PC-9 (cell line): ENCODE results near the gene LRP2. TPM values are rescaled to one million over a fixed set of nuclear protein-coding genes. Genes with fewer than 3 reads are reported as not detected.

ENCODE experiments used
- BruUV-seq: library from RNA; stranded (reverse); fragments of 400-500 nt; replicated peaks from 2 replicates; lab custom pipeline; 2021; lab: Mats Ljungman, UMichigan
- CTCF ChIA-PET: fragments of 300-600 bp; sonication (Branson Sonifier 250); formaldehyde crosslinking; loops from one replicate; lab custom pipeline; 2022; ENCODE audit warnings: antibody characterized with exemption; lab: Charles Lee
- POLR2A ChIA-PET: fragments of 300-600 bp; sonication (Branson Sonifier 250); formaldehyde crosslinking; loops from one replicate; lab custom pipeline; 2022; ENCODE audit warnings: antibody characterized with exemption; ENCODE audit not compliant: unreplicated experiment; lab: Charles Lee
- DNase-seq, 2 experiments: peaks; one replicate each; pipeline versions ENCODE4 v3.0.0 to v3.0.0-alpha.2; 2015 to 2022; ENCODE audit warnings: mixed read lengths in 1 of 2
- H2AFZ ChIP-seq: fragments of 200-600 bp; sonication (generic); 2 replicates; pipeline ENCODE4 v1.8.1; 2017; ENCODE audit warnings: antibody characterized with exemption
- H3F3A ChIP-seq: fragments of 200-600 bp; sonication (generic); 2 replicates; pipeline ENCODE4 v1.8.1; 2017; ENCODE audit warnings: antibody characterized with exemption, mild to moderate bottlenecking, low read depth; ENCODE audit not compliant: insufficient read depth
- H3K27ac ChIP-seq: fragments of 200-600 bp; sonication (generic); 2 replicates; pipeline ENCODE4 v1.6.1; 2016; ENCODE audit warnings: mixed run types
- H3K27me3 ChIP-seq: fragments of 200-600 bp; sonication (generic); 2 replicates; pipeline ENCODE4 v1.6.1; 2016; ENCODE audit warnings: low read depth, mixed run types; ENCODE audit not compliant: insufficient read depth
- H3K36me3 ChIP-seq: fragments of 200-600 bp; sonication (generic); 2 replicates; pipeline ENCODE4 v1.6.1; 2016; ENCODE audit warnings: low read depth, mixed run types
- H3K4me1 ChIP-seq: fragments of 200-600 bp; sonication (generic); replicated peaks from 2 replicates; pipeline ENCODE4 v1.6.1; 2016; ENCODE audit warnings: mixed run types; ENCODE audit not compliant: insufficient read depth
- H3K4me2 ChIP-seq: fragments of 200-600 bp; sonication (generic); 2 replicates; pipeline ENCODE4 v1.6.1; 2017; ENCODE audit warnings: mixed run types
- H3K4me3 ChIP-seq: fragments of 200-600 bp; sonication (generic); 2 replicates; pipeline ENCODE4 v1.6.1; 2016; ENCODE audit warnings: mixed run types
- H3K79me2 ChIP-seq: fragments of 200-600 bp; sonication (generic); 2 replicates; pipeline ENCODE4 v1.6.1; 2017; ENCODE audit warnings: low read depth, mixed run types
- H3K9me2 ChIP-seq: fragments of 200-600 bp; sonication (generic); 2 replicates; pipeline ENCODE4 v1.8.1; 2017; ENCODE audit warnings: mild to moderate bottlenecking; ENCODE audit not compliant: insufficient read depth
- H3K9me3 ChIP-seq: fragments of 200-600 bp; sonication (generic); 2 replicates; pipeline ENCODE4 v1.8.1; 2016; ENCODE audit warnings: low read depth; ENCODE audit not compliant: insufficient read depth
- H4K20me1 ChIP-seq: fragments of 200-600 bp; sonication (generic); 2 replicates; pipeline ENCODE4 v1.8.1; 2017; ENCODE audit not compliant: insufficient read depth
- CTCF ChIP-seq: fragments of 200-600 bp; sonication (generic); conservative IDR thresholded peaks from 2 replicates; pipeline ENCODE4 v1.6.1; 2017; ENCODE audit warnings: mixed run types, antibody characterized with exemption, mild to moderate bottlenecking, moderate library complexity
- EZH2 ChIP-seq: fragments of 200-600 bp; sonication (generic); IDR thresholded peaks from 2 replicates; pipeline ENCODE4 v1.8.0; 2017; ENCODE audit warnings: antibody characterized with exemption, low read depth
- intact Hi-C: fragments of 100-400 bp; cut with micrococcal nuclease; formaldehyde crosslinking; loops from one replicate; pipeline ENCODE4 v1.10.0; 2022; ENCODE audit not compliant: unreplicated experiment
- total RNA-seq: library from RNA; stranded (reverse); gene quantifications from 2 replicates; pipeline ENCODE4 v1.2.3, GENCODE V29; 2021

Gene LRP2
- total RNA-seq, 1 experiment from 2014 or later: not detected

GRCh38 chr2:169391236-169391635, 28.9 kb upstream of the LRP2 start:
- H3K36me3 ChIP-seq: no peaks in the 10 kb centered on the region
- POLR2A ChIA-PET: no interaction called here

DNA sequence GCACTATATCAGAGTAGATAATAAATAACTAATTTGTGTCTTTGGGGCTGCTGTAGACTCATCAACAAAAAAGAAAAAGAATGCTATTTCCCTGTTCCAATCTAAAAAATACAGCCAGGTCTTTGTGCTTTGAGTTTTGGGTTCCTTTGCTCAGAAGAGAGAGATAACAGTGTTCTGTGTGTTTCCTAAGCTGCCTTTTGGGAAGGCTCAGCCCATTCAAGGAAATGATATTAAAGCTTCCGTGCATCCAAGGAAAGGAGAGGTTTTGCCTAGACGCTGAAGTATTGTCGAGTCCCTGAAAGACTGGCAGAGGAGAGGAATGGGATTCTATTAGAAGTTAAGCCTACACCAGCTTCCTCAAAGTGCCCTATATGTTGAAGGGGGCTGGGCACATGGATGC, 25.8 kb upstream of the LRP2 start:
- no peaks in the 10 kb centered on the region for H3K79me2 ChIP-seq
- H2AFZ ChIP-seq: no peak overlapping the region
- CTCF ChIA-PET: no interaction called here
- H3K9me3 ChIP-seq: no peaks in the 10 kb centered on the region
- H4K20me1 ChIP-seq: no peaks in the 10 kb centered on the region
- no peaks in the 10 kb centered on the region for H3K27me3 ChIP-seq
- no peak overlapping the region for H3K4me2 ChIP-seq
- no TSS peak for BruUV-seq
- DNase-seq: no peak
- no peaks in the 10 kb centered on the region for H3K4me1 ChIP-seq
- intact Hi-C loops: no loop called here
- no peaks in the 10 kb centered on the region for H3K9me2 ChIP-seq
- H3F3A ChIP-seq: no peaks in the 10 kb centered on the region
- no peaks in the 10 kb centered on the region for H3K36me3 ChIP-seq
- H3K4me3 ChIP-seq: no peak overlapping the region
- POLR2A ChIA-PET: no interaction called here
- TF ChIP-seq EZH2 (no peak), CTCF (no peak)
- no peak overlapping the region for H3K27ac ChIP-seq

More at GRCh38 chr2:169391236-169391635, 28.9 kb upstream of the LRP2 start:
- CTCF ChIA-PET: no interaction called here
- Histone ChIP-seq H3K9me3 (no peaks in the 10 kb centered on the region), H3K27me3 (no peaks in the 10 kb centered on the region), H3F3A (no peaks in the 10 kb centered on the region), H3K9me2 (no peaks in the 10 kb centered on the region), H3K4me2 (no peak overlapping the region), H4K20me1 (no peaks in the 10 kb centered on the region), H2AFZ (no peak overlapping the region), H3K4me3 (no peak overlapping the region), H3K4me1 (no peaks in the 10 kb centered on the region), H3K27ac (no peak overlapping the region), H3K79me2 (no peaks in the 10 kb centered on the region)
- intact Hi-C loops: no loop called here
- no TSS peak for BruUV-seq
- no peak for TF ChIP-seq CTCF
- no peak for TF ChIP-seq EZH2
- no peak for DNase-seq

- no peak overlapping the region for H3K4me2 ChIP-seq
- H3F3A ChIP-seq: no peaks in the 10 kb centered on the region
- no peak overlapping the region for H3K4me3 ChIP-seq
- H3K36me3 ChIP-seq: no peaks in the 10 kb centered on the region
- intact Hi-C loops: no loop called here
- H3K9me2 ChIP-seq: no peaks in the 10 kb centered on the region
- no peaks in the 10 kb centered on the region for H3K79me2 ChIP-seq
- no peak overlapping the region for H2AFZ ChIP-seq
- CTCF ChIA-PET: no interaction called here
- TF ChIP-seq CTCF (no peak), EZH2 (no peak)
- no peaks in the 10 kb centered on the region for H3K4me1 ChIP-seq
- POLR2A ChIA-PET: no interaction called here
- H3K27me3 ChIP-seq: no peaks in the 10 kb centered on the region
- H3K9me3 ChIP-seq: no peaks in the 10 kb centered on the region
- H3K27ac ChIP-seq: no peak overlapping the region
- BruUV-seq: no TSS peak
- DNase-seq: no peak
- no peaks in the 10 kb centered on the region for H4K20me1 ChIP-seq
Observed at GRCh38 chr2:169386722-169387121, 24.4 kb upstream of the LRP2 start.
